ENCODE data around the gene CD163. TPM values are rescaled to one million over a fixed set of nuclear protein-coding genes. Genes with fewer than 3 reads are reported as not detected.

Gene CD163
- total RNA-seq, 1 donor from 2014 or later: not detected

GRCh38 chr12:7495136-7495535 is 8.4 kb downstream of the CD163 start:
- Histone ChIP-seq H3K4me3 (ENCODE audit: low read depth, low read length) (no peak overlapping the region), H3K27me3 (ENCODE audit: control insufficient read depth, insufficient read depth, low read length) (no peaks in the 10 kb centered on the region), H3K36me3 (ENCODE audit: control insufficient read depth, insufficient read depth, low read length) (no peaks in the 10 kb centered on the region)
- TF ChIP-seq CTCF (IDR thresholded peaks at IDR 0.05; ENCODE audit: insufficient read depth, low read length, severe bottlenecking): no peak
- DNase-seq (ENCODE audit: low read depth): no peak
- FAIRE-seq: no peak

GRCh38 chr12:7493006-7493405 is 10.6 kb downstream of the CD163 start:
- no peak overlapping the region for H3K4me3 ChIP-seq (ENCODE audit: low read depth, low read length)
- no peak for FAIRE-seq

GRCh38 chr12:7486512-7486911 is 17.1 kb downstream of the CD163 start:
- no peak for TF ChIP-seq CTCF (IDR thresholded peaks at IDR 0.05; ENCODE audit: insufficient read depth, low read length, severe bottlenecking)
- FAIRE-seq (no peak), DNase-seq (ENCODE audit: low read depth) (no peak)
- no peak overlapping the region for H3K4me3 ChIP-seq (ENCODE audit: low read depth, low read length)
- no peaks in the 10 kb centered on the region for H3K27me3 ChIP-seq (ENCODE audit: control insufficient read depth, insufficient read depth, low read length)
- H3K36me3 ChIP-seq (ENCODE audit: control insufficient read depth, insufficient read depth, low read length): no peaks in the 10 kb centered on the region

More at GRCh38 chr12:7493006-7493405, 10.6 kb downstream of the CD163 start:
- DNase-seq (ENCODE audit: low read depth): no peak
- TF ChIP-seq CTCF (IDR thresholded peaks at IDR 0.05; ENCODE audit: insufficient read depth, low read length, severe bottlenecking): no peak
- Histone ChIP-seq H3K36me3 (ENCODE audit: control insufficient read depth, insufficient read depth, low read length) (no peaks in the 10 kb centered on the region), H3K27me3 (ENCODE audit: control insufficient read depth, insufficient read depth, low read length) (no peaks in the 10 kb centered on the region)

GRCh38 chr12:7485095-7485494 is 18.5 kb downstream of the CD163 start:
- H3K36me3 ChIP-seq (ENCODE audit: control insufficient read depth, insufficient read depth, low read length): no peaks in the 10 kb centered on the region
- no peak for DNase-seq (ENCODE audit: low read depth)
- no peak for TF ChIP-seq CTCF (IDR thresholded peaks at IDR 0.05; ENCODE audit: insufficient read depth, low read length, severe bottlenecking)
- no peak overlapping the region for H3K4me3 ChIP-seq (ENCODE audit: low read depth, low read length)
- no peak for FAIRE-seq
- no peaks in the 10 kb centered on the region for H3K27me3 ChIP-seq (ENCODE audit: control insufficient read depth, insufficient read depth, low read length)

- DNase-seq (ENCODE audit: low read depth): no peak
- Histone ChIP-seq H3K36me3 (ENCODE audit: control insufficient read depth, insufficient read depth, low read length) (no peaks in the 10 kb centered on the region), H3K27me3 (ENCODE audit: control insufficient read depth, insufficient read depth, low read length) (no peaks in the 10 kb centered on the region), H3K4me3 (ENCODE audit: low read depth, low read length) (no peak overlapping the region)
- peak; percentile 52 for FAIRE-seq
- TF ChIP-seq CTCF (IDR thresholded peaks at IDR 0.05; ENCODE audit: insufficient read depth, low read length, severe bottlenecking): no peak
Observed at GRCh38 chr12:7483343-7483742, 20.2 kb downstream of the CD163 start.

- no peak for TF ChIP-seq CTCF (IDR thresholded peaks at IDR 0.05; ENCODE audit: insufficient read depth, low read length, severe bottlenecking)
- Histone ChIP-seq H3K36me3 (ENCODE audit: control insufficient read depth, insufficient read depth, low read length) (no peaks in the 10 kb centered on the region), H3K4me3 (ENCODE audit: low read depth, low read length) (no peak overlapping the region), H3K27me3 (ENCODE audit: control insufficient read depth, insufficient read depth, low read length) (no peaks in the 10 kb centered on the region)
- DNase-seq (ENCODE audit: low read depth): no peak
- FAIRE-seq: no peak
Observed at GRCh38 chr12:7479771-7480170, 23.8 kb downstream of the CD163 start.

Data from bronchial epithelial cell (primary cell).